Stimulated activated CD8-positive, alpha-beta memory T cell treated with anti-CD3 and anti-CD28 coated beads, Interleukin-2, amount 100 ng/mL, for 48 hours (primary cell): Measurements from ENCODE around the gene PTGER1.
"Not testable (repeated sequence)": the region's sequence is repeated elsewhere in the genome, so short reads cannot be mapped to it uniquely, and the experiment has no call there.

ENCODE experiments used
- DNase-seq, 2 donors: peaks; one replicate each; pipeline ENCODE4 v3.0.0-alpha.2; 2020; ENCODE audit warnings: low read depth in 2 of 2

Gene PTGER1

DNA sequence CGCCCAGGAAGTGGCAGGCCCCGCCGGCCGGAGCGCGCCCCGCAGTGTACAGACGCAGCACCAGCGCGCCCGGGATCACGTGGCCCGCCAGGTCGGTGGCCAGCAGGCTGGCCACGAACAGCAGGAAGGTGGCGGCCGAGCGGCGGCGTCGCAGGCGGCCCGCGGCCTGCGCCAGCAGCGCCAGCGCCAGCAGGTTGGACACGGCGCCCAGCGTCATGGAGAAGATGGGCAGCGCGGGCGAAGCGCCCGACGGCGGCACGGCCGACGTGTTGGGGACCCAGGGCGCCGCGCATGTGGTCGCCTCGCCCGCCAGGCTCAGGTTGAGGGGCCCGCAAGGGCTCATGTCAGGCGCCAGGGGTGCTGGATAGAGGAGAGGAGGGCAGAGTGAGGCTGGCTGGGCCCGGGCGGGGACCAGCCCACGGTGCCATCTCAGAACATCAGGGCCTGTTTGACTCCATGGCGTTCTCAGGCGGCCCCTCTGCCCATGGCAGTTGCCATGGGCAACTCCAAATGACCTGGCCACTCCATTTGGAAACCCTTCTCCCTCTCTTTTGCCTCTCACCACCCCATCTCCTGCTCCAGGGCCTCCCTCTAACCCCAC, 1.1 kb downstream of the PTGER1 start:
- DNase-seq = no peak

DNA sequence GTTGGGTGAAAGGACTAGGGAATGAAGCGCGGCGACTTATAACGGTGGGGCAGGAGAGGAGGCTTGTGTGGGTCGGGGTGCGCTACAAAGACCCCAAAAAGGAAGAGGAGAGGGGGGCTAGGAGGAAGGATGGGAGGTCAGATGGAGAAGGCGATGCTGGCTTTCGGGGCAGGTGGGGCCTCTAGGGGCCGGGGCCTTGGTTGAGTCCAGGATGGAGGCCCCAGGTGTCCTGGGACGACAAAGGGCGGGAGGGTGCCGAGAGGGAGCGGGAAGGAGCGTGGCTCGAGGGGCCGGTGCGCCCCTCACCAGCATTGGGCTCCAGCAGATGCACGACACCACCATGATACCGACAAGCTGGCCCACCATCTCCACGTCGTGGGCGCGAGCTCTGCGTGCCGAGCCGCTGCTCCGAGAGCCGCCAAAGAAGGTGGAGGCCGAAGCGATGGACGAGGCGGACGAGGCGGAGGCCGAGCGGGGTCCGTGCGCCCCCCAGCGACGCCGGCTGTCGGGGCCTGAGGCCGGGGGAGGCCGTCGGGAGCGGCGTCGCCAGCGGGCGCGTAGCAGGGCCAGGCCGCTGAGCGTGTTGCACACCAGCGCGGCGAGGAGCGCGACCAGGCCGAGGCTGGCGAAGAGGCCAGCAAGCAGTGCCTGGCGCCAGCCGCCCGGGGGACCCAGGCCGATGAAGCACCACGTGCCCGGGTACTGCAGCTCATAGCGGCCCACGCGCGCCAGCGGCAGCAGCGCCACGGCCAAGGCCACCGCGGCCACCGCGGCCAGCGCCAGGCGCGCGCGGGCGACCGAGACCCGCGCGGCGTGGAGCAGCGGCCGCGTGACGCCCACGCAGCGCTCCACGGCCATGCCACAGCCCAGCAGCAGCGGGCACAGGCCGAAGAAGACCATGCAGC, 1.8 kb downstream of the PTGER1 start:
- no peak for DNase-seq

DNA sequence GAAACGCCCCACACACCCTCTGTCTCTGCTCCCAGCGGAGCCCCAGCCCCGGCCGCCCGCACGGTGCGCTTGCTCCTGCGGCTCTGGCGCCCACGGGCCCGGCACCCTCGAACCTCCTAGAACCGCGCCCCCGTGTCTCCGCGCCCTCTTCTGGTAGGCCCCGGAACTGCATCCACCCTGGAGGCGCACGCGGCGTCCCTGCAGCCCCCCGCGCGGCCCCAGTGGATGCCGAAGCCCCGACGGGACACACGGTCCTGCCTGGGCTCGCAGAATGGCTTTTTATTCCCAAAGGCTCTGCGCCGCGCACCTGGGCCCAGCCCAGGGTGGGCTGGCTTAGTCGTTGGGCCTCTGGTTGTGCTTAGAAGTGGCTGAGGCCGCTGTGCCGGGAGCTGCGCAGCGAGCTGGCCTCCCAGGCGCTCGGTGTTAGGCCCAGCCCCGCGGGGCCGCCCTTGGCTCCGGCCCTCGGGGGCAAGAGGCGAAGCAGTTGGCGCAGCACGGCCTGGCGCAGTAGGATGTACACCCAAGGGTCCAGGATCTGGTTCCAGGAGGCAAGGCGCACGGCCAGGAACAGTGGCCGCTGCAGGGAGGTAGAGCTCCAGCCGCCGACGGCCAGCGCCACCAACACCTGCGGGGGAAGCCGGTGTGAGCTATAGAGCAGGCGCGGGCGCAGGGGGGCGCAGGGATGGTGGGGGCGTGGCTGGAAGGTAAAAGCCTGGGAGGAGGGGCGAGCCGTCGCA, 2.8 kb downstream of the PTGER1 start:
- DNase-seq = peak; percentile 82 to 83

DNA sequence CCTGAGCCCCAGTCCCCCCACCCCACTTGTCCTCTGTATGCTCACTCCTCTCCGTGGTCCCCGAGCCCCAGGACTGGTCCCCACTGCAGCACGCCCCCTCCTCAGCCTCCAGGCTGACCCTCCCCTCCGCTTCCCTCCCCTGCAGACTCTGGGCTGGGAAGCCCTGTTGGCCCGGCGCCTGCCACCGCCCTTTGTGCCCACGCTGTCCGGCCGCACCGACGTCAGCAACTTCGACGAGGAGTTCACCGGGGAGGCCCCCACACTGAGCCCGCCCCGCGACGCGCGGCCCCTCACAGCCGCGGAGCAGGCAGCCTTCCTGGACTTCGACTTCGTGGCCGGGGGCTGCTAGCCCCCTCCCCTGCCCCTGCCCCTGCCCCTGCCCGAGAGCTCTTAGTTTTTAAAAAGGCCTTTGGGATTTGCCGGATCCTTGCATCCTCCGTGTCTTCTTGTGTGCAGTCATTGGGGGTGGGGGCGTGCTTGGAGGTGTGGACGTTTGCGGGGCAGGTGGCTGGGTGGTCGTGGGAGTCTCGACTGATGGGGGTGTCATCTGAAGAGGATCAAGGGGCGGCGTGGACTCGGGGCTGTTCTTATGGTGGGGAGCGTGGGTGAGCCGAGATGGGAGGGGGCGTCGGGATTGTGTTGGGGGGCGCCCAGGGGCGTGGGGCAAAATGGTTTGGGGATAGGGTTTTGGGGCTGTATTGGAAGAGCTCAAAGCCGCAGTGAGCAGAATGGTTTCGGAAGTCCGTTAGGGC, 3.5 kb downstream of the PTGER1 start:
- no peak for DNase-seq

DNA sequence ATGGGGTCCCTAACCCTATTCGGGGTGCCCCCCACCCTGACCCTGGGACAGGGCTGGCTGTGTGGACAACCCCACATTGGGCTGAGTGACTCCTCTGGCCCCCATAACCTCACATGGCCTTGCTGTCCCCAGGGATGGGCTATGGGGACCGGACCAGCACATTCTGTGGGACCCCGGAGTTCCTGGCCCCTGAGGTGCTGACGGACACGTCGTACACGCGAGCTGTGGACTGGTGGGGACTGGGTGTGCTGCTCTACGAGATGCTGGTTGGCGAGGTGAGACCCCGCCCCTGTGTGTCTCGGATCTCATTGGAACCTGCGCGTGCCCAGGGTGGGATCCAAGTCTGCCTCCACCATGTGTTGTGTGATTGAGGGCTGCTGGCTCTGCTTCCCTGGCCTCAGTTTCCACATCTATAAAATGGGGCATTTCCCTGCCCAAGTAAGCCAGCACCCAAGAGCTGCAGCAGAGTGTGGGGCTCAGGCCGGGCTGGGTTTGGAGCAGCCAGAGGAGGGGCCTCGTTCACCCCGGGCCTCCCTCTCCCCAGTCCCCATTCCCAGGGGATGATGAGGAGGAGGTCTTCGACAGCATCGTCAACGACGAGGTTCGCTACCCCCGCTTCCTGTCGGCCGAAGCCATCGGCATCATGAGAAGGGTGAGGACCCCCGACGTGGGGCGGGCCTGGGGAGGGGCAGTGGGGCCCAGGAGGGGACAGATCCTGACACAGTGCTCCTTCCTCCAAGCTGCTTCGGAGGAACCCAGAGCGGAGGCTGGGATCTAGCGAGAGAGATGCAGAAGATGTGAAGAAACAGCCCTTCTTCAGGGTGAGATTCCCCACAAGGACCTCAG, 4.9 kb downstream of the PTGER1 start:
- no peak for DNase-seq

DNA sequence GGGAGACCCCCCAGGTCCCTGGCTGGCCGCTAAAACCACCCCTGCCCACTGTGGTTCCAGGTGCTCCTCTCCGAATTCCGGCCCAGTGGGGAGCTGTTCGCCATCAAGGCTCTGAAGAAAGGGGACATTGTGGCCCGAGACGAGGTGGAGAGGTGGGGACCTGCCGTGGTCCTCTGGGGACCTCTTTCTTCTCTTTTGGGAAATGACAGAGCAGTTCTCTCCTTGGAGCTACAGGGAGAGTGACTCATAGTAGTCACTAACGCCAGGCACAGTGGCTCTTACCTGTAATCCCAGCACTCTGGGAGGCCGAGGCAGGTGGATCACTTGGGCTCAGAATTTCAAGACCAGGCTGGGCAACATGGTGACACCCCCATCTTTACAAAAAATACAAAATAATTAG, 7.3 kb downstream of the PTGER1 start:
- DNase-seq = no peak

DNA sequence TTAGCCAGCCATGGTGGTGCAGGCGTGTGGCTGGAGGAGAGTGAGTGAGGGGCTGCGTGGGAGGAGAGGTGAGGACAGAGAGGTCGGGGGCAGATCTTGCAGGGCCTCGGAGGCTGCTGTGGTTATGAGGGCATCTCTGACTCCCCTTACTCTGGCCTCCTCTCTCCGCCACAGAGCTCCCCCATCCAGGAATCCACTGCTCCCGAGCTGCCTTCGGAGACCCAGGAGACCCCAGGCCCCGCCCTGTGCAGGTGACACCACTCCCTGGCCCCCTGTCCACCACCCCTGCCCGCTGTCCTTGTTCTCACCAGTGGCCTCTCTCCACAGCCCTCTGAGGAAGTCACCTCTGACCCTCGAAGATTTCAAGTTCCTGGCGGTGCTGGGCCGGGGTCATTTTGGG, 7.8 kb downstream of the PTGER1 start:
- no peak for DNase-seq

DNA sequence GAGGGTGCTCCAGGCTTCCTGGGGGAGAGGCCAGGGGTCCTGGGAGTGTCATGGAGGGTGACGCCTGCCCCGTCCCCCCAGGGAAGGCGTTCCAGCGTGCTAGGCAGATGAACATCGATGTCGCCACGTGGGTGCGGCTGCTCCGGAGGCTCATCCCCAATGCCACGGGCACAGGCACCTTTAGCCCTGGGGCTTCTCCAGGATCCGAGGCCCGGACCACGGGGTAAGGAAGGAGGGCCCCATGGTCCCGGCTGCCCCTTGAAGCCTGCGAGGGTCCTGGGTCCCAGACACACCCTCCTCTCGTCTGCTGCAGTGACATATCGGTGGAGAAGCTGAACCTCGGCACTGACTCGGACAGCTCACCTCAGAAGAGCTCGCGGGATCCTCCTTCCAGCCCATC, 11.4 kb downstream of the PTGER1 start:
- DNase-seq = no peak

DNA sequence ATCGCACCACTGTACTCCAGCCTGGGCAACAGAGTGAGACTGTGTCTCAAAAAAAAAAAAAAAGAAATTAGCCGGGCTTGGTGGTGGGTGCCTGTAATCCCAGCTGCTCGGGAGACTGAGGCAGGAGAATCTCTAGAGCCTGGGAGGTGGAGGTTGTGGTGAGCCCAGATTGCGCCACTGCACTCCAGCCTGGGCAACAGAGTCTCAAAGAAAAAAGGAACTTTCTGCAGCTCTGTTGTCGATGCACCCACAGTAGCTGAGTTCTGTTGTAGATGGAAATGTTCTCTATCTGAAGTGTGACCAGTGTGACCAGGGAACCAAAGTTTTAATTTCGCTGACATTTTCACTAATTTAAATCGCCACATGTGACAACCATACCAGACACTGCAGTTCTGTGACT, 12.8 kb downstream of the PTGER1 start:
- DNase-seq = not testable (repeated sequence)

DNA sequence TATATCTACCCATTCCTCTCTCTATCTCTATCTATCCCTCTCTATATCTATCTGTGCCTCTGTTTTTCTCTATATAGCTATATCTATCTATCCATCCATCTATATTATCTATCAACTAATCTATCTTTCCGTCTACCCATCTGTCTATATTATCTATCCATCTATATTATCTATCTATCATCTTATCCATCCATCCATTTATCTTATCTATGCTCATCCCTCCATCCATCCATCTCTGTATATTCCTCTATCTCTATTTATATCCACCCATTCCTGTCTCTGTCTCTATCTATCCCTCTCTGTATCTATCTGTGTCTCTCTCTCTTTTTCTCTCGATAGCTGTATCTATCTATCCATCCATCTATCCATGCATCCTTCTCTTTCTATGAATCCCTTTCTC, 14.2 kb downstream of the PTGER1 start:
- no peak for DNase-seq

DNA sequence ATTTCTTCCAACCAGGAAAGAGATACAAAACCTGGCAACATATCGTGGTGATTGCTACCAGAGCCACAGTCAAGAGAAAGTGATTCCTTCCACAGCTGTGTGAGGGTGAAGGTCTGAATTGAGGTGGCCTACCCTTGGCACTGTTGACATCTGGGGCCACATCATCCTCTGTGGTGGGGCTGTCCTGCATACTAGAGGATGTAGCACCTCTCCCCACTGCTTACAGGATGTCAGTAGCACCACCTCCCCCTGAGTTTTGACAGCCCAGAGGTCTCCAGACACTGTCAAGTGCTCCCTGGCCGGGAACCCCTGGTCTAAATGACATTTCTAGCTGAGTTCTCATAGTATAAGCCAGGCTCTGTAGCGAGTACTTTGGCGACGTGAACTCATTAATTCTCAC, 15.5 kb downstream of the PTGER1 start:
- no peak for DNase-seq

DNA sequence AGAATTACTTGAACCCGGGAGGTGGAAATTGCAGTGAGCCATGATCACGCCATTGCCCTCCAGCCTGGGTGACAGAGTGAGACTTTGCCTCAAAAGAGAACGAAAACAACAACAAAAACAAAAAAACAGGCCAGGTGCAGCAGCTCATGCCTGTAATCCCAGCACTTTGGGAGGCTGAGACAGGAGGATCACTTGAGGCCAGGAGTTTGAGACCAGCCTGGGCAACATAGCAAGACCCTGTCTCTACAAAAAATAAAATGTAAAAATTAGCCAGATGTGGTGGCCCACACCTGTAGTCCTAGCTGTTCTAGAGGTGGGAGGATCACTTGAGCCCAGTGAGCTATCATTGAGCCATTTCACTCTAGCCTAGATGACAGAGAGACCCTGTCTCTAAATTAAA, 22.9 kb downstream of the PTGER1 start:
- DNase-seq = not testable (repeated sequence)

DNA sequence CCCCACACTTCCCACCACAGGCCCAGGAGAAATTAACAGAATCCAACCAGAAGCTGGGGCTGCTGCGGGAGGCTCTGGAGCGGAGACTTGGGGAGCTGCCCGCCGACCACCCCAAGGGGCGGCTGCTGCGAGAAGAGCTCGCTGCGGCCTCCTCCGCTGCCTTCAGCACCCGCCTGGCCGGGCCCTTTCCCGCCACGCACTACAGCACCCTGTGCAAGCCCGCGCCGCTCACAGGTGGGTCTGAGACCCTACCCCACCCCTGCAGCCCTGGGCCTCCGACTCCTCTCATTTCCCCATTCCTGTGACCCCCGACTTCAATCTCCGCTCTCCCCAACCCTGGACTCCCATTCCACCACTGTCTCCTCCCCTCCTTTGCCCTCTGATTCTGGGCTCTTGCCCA, 24.3 kb downstream of the PTGER1 start:
- no peak for DNase-seq

DNA sequence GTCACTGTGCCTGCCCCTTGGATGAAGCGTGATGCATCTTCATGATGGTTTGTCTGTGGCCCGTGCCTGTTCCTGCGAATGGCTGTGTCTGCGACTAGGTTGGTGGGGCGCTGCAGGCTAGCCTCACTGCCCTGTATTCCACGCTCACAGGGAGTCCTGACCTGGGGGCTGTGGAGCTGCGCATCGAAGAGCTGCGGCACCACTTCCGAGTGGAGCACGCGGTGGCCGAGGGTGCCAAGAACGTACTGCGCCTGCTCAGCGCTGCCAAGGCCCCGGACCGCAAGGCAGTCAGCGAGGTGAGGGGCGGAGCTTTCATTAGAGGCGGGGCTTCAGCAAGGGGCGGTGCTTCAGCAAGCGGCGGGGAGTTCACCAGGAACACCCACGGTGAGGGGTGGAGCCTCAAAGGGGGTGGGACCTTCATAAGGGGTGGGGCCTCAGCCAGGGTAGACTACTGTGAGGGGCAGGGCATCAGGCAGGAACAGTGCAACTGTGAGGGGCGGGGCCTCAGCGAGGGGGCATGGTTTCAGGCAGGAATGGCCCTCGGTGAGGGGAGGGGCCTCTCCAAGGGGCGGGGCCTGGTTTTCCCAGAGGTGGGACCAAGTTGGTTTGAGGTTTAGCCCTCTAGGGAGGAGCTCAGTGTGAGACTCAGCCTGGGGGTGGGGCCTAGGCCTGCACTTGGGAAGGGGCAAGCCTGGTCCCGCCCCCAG, 24.8 kb downstream of the PTGER1 start:
- peak; percentile 72 to 84 for DNase-seq

DNA sequence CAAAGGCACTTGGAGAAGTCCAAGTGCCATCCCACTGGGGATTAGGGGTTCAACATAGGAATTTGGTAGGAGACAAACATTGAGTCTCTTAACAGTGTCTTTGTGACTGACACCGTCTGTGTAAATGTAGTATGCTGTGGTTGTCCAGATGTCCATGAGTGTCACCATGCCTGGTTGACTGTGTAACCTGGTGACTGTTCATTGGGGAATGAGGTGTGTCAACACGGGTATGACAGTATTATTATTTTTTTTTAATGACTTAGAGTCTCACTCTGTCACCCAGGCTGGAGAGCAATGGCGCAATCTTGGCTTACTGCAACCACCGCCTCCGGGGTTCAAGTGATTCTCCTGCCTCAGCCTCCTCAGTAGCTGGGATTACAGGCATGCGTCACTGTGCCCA, 25.8 kb downstream of the PTGER1 start:
- DNase-seq = no peak

DNA sequence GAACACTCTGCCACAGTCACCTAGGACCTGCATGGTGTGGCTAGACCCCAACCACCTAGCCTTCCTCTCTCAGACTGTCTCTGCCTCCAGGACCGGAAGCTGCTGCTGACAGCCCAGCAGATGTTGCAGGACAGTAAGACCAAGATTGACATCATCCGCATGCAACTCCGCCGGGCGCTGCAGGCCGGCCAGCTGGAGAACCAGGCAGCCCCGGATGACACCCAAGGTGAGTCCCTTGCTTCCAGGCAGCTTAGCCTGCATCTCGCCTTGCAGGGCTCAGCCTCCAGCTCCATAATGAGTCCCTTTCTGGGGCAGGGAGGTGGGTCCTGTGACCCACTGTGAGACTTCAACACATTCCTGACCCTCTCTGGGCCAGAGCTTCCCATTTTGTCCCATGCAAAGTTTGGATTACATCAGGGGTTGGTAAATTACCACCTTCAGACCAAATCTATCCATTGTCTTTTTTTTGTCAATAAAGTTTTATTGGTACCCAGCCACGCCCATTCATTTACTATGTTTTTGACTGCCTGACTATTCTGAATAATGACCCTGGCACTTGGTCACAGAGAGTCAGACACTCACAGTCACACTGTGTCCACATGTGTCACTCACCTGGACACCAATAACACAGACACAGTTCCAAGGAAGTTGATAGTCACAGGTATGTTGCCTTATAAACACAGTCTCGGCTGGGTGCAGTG, 28.7 kb downstream of the PTGER1 start:
- DNase-seq = no peak

DNA sequence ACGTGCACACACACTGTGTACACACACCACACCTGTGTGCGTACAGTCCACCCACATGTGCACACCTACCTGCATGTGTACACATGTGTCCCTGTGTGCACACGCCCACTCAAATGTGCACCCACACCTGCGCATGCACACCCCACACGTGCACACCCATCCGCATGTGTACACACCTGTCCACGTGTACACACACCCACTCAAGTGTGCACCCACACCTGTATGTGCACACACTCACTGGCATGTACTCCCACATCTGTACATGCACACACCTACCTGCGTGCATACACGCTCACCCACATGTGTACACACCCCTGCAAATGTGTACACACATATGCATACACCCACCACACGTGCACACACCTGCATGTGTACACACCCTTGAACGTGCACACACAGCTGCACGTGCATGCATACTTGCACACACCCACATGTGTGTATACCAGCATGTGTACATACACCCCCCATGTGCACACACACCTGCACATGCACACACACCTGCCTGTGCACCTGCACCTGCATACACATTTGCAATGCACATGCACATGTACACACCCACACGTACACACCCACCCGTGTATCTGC, 31.4 kb downstream of the PTGER1 start:
- no peak for DNase-seq

DNA sequence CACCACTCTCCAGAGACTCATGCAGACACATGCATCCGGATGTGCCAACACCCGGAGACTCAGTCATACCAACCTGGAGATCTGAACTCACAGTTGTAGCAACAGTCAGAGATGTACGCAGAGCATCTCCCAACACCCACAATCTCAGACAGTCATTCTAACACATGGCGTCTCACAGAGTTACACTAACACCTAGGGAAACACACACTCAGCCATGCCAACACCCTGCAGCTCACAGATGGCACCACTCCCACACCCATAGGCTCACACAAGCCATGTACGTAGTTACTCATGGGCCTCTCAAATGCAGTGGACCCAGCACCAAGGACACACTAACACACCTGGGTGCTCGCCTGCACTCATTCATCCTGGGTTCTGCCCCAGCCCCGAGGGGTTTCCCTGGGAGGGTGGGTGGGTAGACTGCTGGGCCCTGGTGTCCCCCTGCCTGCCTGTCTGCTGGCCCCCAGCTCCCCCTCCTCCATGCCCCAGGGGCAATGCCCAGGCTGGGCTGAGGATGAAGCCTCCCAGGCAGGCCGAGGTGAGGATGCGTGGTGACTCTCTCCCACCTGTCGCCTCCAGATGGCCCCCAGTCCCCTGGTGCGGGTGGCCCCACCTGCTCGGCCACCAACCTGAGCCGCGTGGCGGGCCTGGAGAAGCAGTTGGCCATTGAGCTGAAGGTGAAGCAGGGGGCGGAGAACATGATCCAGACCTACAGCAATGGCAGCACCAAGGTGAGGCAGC, 32.1 kb downstream of the PTGER1 start:
- DNase-seq = no peak
